ENCODE data around the gene TGDS.
"Not testable (repeated sequence)": the region's sequence is repeated elsewhere in the genome, so short reads cannot be mapped to it uniquely, and the experiment has no call there.

Gene TGDS

GRCh38 chr13:94552095-94552494 lies 43.9 kb downstream of the TGDS start:
- no peak for DNase-seq (ENCODE audit: low read depth in 2 of 2)

DNA sequence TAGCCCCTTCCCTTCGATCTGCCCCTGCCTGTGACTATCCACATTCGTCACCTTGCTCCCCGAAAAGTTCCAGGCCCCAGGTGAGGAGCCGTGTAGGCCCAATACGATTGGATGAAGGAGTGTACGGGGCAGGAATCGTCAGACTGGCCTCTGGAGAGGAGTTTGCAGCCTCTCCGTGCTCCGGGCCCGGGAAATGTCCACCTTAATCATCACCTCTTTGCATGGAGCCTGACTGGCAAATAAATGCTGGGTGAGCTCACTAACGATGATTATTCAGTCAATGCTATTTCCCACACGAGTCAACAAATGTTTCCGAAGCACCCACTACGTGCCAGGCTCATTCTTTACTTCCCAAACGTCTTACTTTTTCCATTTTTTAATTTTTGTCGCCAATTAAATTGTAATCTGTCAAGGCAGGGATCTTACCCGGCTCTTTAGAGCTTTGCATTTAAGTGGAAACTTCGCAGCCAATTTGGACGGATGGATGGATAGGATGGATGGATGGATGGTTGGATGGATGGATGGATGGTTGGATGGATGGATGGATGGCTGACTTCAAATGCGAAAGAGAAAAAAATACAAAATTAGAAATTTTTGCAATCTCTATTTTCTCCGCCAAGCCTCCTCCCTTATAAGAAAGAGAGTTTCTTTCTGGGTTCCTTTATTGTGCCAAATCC lies 45.8 kb downstream of the TGDS start:
- no peak for DNase-seq (ENCODE audit: low read depth in 2 of 2)

DNA sequence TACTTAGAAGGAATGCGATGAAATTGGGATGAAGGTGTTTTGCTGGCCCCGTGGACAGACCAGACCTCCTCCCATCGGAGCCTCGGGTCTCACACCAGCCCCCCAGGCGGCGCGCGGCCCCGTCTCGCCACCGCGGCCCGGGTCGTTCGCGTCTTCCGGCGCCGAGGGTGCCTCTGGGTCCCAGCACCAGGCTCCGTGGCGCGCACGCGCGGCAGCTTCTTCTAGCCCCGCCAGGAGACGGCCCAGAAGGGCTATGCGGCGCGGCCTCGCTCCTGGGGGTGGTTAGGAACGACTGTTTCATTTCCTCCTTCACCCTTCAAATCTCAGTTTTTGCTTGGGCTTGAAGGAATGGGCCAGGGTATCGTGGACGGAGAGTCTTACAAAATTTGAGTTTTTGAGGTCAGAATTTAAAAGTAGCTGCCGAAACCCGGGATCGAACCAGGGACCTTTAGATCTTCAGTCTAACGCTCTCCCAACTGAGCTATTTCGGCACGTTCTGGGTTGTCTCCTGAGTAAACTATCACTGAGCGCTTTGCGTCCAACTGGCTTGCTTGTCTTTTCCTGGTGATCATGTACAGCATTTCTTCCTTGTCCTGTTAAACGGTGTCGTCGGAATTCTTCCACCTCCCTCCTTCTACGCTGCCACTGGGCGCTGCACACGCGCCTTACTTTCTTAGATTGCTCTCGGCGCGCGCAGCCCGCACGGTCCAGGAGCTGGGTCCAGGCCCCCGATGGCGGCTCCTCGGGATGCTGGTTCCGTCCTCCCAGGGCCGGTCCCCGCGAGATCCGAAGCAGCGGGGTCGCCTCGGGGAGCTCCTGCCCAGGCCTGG lies 46.5 kb downstream of the TGDS start:
- peak; percentile 95 to 96 for DNase-seq (ENCODE audit: low read depth in 2 of 2)

DNA sequence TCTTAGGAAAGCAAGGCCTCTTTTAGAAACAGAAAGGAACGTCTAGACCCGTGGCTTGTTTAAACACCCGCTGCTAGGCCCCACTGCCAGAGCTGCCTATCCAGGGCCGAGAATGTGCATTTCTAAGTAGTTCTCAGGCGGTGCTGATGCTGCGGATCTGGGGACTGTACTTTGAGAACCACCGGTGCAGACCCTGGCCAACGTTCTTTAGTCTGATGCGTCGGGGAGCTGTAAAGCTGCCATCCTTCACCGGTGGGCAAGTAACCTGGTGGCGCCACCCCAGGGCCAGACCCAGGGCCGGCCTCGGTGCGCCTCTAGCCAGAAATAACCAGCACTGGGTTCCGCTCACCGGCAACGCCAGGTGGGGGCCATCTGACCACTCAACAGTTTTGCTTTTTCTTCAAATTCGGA lies 47.1 kb downstream of the TGDS start:
- no peak for DNase-seq (ENCODE audit: low read depth in 2 of 2)

DNA sequence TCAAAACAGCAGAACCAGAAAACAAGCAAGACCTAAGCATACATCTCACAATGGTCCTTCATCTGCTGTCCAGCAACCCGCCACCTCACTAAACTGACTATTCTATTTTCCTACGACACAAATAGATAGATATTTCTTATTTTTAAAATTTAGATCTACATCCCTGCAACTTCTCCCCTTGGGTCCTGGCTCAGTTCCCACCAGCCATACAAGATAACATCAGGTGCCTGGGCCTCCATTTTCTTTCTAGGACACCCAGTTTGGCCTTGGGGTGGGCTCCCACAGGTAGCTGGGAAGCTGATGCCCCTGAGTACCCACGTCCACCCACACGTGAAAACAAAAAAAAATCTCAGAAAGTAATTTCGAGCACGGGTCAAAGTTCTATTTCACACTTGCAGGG lies 47.6 kb downstream of the TGDS start:
- no peak for DNase-seq (ENCODE audit: low read depth in 2 of 2)

DNA sequence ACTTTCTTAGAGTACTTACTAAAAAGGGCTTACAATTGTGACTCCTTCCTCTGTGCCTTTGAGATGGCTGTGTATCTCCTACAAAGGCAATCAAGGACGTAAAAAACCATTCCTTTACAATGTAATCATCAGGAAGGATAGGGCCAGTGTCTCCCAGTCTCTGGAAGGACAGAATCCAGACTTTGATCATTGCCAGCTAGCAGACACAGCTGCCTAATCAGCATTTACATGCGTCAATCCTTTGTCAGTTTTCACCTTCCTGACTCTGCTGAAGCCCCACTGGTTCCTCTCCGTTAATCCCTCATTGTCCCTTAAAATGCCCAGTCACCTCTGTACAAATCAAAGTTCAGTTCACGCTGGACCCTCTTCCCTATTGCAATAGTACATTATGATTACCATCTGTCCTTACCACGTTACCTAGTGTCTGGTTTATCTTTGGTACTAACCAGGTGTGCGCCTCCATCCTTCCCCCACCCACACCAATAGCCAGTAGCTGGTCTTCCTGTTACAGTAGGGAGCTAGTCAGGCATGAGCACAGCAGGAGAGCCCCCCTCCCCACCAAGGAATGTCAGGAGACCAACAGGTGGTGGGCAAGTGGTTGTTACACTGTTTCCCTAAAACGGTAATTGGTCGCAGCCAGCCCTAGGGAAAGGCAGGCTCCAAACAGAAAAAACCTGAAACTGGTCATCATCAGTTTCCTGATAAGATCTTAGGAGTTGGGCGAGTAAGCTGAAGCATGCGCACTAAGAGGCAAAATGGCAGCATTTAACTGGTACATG lies 49.7 kb downstream of the TGDS start:
- DNase-seq (ENCODE audit: low read depth in 2 of 2), result no peak

- no peak for DNase-seq (ENCODE audit: low read depth in 2 of 2)
Measured at GRCh38 chr13:94544922-94545321, 51.0 kb downstream of the TGDS start.

- no peak for DNase-seq (ENCODE audit: low read depth in 2 of 2)
Measured at GRCh38 chr13:94542917-94543316, 53.0 kb downstream of the TGDS start.

DNA sequence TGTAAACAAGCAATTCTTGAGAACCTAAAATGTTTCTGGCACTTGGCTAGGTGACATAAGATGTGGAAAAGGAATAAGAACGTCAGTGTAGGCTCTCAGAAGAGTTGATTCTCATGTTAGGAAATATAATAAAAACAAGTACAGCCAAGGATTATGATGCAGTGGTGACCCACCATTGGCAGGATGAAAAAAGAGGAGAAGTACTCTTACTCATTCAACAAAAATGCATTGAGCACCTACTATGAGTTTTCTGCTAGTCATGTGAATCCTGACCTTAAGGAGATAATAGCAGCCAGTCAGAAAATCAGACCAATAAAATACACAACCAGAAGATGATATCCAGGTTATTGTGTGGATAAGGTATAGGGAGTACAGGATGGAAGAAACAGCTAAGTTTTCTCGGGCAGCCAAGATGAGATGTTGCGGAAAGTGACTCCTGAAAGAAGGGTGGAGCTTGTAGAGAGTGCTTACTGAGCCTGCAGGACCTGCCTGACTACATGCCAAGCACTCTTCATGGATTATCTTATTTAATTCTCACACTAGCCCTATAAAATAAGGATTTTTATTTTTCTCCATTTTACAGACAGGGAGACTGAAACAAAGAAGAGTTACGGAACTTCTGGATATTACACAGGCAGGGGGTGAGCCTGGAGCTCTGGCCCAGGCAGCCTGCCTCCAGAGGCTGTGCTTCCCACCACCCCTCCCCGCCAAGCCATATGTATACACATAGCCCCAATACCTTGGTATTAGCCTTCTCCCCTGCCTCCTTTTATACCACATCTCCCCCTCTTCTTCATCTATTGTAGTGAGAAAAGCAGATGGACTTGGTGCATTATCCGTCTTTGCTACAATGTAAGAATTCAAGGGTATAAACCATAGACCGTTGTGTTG lies 58.0 kb downstream of the TGDS start:
- DNase-seq (ENCODE audit: low read depth in 2 of 2), result no peak

DNA sequence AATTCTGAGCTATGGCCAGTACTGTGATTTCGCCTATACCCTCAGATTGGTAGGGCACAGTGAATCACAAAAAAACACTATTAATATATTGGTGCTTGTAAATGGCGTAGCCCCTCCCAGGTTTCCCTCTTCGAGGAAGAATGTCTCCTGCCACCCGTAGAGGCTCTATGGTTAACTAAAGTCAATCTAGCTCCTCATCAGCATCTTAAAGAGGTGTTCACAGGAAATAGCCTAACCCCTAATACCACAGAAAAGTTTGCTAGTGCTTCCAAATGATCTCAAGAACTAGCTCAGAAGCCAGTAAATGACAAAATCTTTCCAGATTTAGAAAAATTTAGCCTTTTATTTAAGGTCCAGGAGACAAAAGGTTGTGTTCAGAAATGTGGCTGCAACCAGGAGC lies 60.2 kb downstream of the TGDS start:
- DNase-seq (ENCODE audit: low read depth in 2 of 2), result no peak

GRCh38 chr13:94535231-94535630 lies 60.7 kb downstream of the TGDS start:
- no peak for DNase-seq (ENCODE audit: low read depth in 2 of 2)

DNA sequence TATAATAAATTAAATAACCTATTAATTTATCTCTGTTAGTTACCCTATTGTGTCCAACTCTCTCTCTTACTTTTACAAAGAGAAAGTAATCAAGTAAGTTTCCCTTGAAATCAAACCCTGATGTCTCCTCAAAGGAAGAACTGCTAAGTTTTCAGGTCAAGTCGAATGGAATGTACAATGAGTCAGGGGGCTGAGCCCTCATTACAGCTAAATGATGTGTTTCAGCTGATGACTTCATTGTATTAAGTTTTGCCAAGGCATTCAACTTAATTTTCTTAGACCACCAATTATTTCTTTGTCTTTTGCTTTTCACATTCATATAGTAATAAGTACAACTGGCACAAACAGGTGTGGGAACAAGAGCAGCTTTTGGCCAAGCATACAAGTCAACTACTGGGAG lies 61.8 kb downstream of the TGDS start:
- no peak for DNase-seq (ENCODE audit: low read depth in 2 of 2)

DNA sequence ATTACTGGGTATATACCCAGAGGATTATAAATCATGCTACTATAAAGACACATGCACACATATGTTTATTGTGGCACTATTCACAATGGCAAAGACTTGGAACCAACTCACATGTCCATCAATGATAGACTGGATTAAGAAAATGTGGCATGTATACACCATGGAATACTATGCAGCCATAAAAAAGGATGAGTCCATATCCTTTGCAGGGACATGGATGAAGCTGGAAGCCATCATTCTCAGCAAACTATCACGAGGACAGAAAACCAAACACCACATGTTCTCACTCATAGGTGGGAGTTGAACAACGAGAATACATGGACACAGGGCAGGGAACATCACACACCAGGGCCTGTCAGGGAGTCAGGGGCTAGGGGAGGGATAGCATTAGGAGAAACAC lies 63.7 kb downstream of the TGDS start:
- not testable (repeated sequence) for DNase-seq (ENCODE audit: low read depth in 2 of 2)

GRCh38 chr13:94526956-94527355 lies 69.0 kb downstream of the TGDS start:
- not testable (repeated sequence) for DNase-seq (ENCODE audit: low read depth in 2 of 2)

DNA sequence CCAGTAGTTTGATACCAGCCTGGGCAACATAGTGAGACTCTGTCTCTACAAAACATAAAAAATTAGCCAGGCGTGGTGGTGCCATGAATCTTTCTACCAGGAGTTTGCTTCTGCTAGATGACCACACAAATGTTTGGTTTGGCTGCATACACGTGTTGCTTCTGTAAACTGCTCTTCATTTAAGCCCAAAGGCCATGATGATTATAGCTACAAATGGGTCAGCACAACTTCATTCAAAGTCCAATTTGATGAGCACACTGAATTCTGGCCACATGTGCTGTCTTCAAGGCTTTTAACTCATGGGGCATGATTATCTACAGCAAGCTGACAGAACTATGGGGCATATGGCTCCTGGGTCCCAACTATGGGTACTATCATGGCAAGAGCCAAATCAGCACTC lies 70.2 kb downstream of the TGDS start:
- no peak for DNase-seq (ENCODE audit: low read depth in 2 of 2)

- no peak for DNase-seq (ENCODE audit: low read depth in 2 of 2)
Measured at GRCh38 chr13:94524407-94524806, 71.5 kb downstream of the TGDS start.

All from fibroblast of skin of left biceps (primary cell).